ENCODE measurements around the gene RHBDD1. TPM values are rescaled to one million over a fixed set of nuclear protein-coding genes. Genes with fewer than 3 reads are reported as not detected.
"Not testable (repeated sequence)": the region's sequence is repeated elsewhere in the genome, so short reads cannot be mapped to it uniquely, and the experiment has no call there.

The RHBDD1 gene
- total and polyA plus RNA-seq, 2 donors (not counting 1 experiment from before 2014, with no cell fraction given), result 21.2 to 128 TPM

GRCh38 chr2:226831266-226831665, 4.6 kb upstream of the RHBDD1 start:
- Mint-ChIP-seq H3K4me3 (no peak overlapping the region), H3K4me1 (peaks cover 21% of the 10 kb centered on the region), H3K9me3 (ENCODE audit: insufficient read depth) (no peaks in the 10 kb centered on the region), H3K27ac (no peak overlapping the region), H3K27me3 (no peaks in the 10 kb centered on the region)
- CTCF ChIA-PET, result no interaction called here
- no peak for ATAC-seq (ENCODE audit: low read depth)
- peaks cover 0 to 5% (median 0%) of the 10 kb centered on the region in 3 donors for H3K9me3 ChIP-seq (ENCODE audit: control extremely low read depth in 1 of 3, control insufficient read depth in 2 of 3, insufficient read depth in 1 of 3, low read length in 2 of 3)
- no peak overlapping the region for H3K4me3 ChIP-seq (ENCODE audit: control extremely low read depth in 1 of 5, extremely low read depth in 1 of 5, insufficient read depth in 1 of 5, low read depth in 2 of 5, low read length in 4 of 5)
- peaks cover 23% of the 10 kb centered on the region for H3K79me2 ChIP-seq (ENCODE audit: control insufficient read depth, insufficient read depth, low read length)
- no peak for DNase-seq
- intact Hi-C loops (cut with micrococcal nuclease), result no loop called here
- H3K4me1 ChIP-seq (ENCODE audit: control insufficient read depth in 2 of 2, insufficient read depth in 2 of 2, low read length in 2 of 2), result peaks cover 15% of the 10 kb centered on the region in 2 donors
- WGBS (ENCODE audit: insufficient coverage), result 100% methylated on average over 1 of the region's 4 CpGs
- H3K27ac ChIP-seq (ENCODE audit: low read length in 2 of 2), result no peak overlapping the region
- no peaks in the 10 kb centered on the region for H3K27me3 ChIP-seq (replicated peaks in 1 of 4; ENCODE audit: control extremely low read depth in 1 of 4, control insufficient read depth in 3 of 4, insufficient read depth in 4 of 4, low read length in 3 of 4)
- TF ChIP-seq EZH2 (IDR thresholded peaks at IDR 0.05; ENCODE audit: borderline replicate concordance, insufficient read depth, low read depth, low read length, poor library complexity, severe bottlenecking), result no peak
- TF ChIP-seq, protein P1, sequence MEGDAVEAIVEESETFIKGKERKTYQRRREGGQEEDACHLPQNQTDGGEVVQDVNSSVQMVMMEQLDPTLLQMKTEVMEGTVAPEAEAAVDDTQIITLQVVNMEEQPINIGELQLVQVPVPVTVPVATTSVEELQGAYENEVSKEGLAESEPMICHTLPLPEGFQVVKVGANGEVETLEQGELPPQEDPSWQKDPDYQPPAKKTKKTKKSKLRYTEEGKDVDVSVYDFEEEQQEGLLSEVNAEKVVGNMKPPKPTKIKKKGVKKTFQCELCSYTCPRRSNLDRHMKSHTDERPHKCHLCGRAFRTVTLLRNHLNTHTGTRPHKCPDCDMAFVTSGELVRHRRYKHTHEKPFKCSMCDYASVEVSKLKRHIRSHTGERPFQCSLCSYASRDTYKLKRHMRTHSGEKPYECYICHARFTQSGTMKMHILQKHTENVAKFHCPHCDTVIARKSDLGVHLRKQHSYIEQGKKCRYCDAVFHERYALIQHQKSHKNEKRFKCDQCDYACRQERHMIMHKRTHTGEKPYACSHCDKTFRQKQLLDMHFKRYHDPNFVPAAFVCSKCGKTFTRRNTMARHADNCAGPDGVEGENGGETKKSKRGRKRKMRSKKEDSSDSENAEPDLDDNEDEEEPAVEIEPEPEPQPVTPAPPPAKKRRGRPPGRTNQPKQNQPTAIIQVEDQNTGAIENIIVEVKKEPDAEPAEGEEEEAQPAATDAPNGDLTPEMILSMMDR (IDR thresholded peaks at IDR 0.05), result no peak
- POLR2A ChIA-PET, result no interaction called here
- H3K36me3 ChIP-seq (replicated peaks in 1 of 2; ENCODE audit: control extremely low read depth in 1 of 2, control insufficient read depth in 1 of 2, extremely low read depth in 1 of 2, insufficient read depth in 2 of 2, low read length in 1 of 2), result no peaks in the 10 kb centered on the region
- H3K9ac ChIP-seq (ENCODE audit: low read length), result no peak overlapping the region
- no peak overlapping the region for H3K4me2 ChIP-seq (replicated peaks; ENCODE audit: low read depth, low read length, poor library complexity, severe bottlenecking)
- no peak overlapping the region for H2AFZ ChIP-seq (ENCODE audit: insufficient read depth, low read depth, low read length, poor library complexity, severe bottlenecking)
- H4K20me1 ChIP-seq (ENCODE audit: control insufficient read depth, insufficient read depth, low read length, poor library complexity, severe bottlenecking), result peaks cover 9% of the 10 kb centered on the region

DNA sequence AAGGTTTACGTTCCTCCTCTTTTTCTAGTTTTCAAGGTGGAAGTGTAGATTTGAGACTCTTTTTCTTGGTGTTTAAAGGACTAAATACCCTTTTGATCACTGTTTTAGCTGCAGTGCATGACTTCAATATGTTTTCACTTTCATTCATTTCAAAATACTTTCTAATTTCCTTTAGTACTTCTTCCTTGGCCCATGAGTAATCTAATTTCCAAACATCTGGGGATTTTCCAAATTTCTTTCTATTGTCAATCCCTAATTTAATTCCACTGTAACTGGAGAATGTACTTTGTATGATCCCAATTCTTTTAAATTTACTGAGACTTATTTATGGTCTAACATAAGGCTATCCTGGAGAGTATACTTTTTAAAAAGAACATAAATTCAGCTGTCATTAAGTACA, 3.8 kb upstream of the RHBDD1 start:
- Histone ChIP-seq H3K4me2 (replicated peaks; ENCODE audit: low read depth, low read length, poor library complexity, severe bottlenecking) (no peak overlapping the region), H3K4me3 (ENCODE audit: control extremely low read depth in 1 of 5, extremely low read depth in 1 of 5, insufficient read depth in 1 of 5, low read depth in 2 of 5, low read length in 4 of 5) (no peak overlapping the region), H3K9ac (ENCODE audit: low read length) (no peak overlapping the region), H3K9me3 (ENCODE audit: control extremely low read depth in 1 of 3, control insufficient read depth in 2 of 3, insufficient read depth in 1 of 3, low read length in 2 of 3) (peaks cover 0 to 5% (median 0%) of the 10 kb centered on the region in 3 donors), H3K4me1 (ENCODE audit: control insufficient read depth in 2 of 2, insufficient read depth in 2 of 2, low read length in 2 of 2) (peaks cover 20% of the 10 kb centered on the region in 2 donors), H3K79me2 (ENCODE audit: control insufficient read depth, insufficient read depth, low read length) (peaks cover 23% of the 10 kb centered on the region), H3K27me3 (replicated peaks in 1 of 4; ENCODE audit: control extremely low read depth in 1 of 4, control insufficient read depth in 3 of 4, insufficient read depth in 4 of 4, low read length in 3 of 4) (no peaks in the 10 kb centered on the region), H3K27ac (ENCODE audit: low read length in 2 of 2) (no peak overlapping the region), H3K36me3 (replicated peaks in 1 of 2; ENCODE audit: control extremely low read depth in 1 of 2, control insufficient read depth in 1 of 2, extremely low read depth in 1 of 2, insufficient read depth in 2 of 2, low read length in 1 of 2) (no peaks in the 10 kb centered on the region), H2AFZ (ENCODE audit: insufficient read depth, low read depth, low read length, poor library complexity, severe bottlenecking) (no peak overlapping the region), H4K20me1 (ENCODE audit: control insufficient read depth, insufficient read depth, low read length, poor library complexity, severe bottlenecking) (peaks cover 9% of the 10 kb centered on the region)
- DNase-seq (no peak), ATAC-seq (ENCODE audit: low read depth) (no peak)
- POLR2A ChIA-PET, result no interaction called here
- no peaks in the 10 kb centered on the region for H3K9me3 Mint-ChIP-seq (ENCODE audit: insufficient read depth)
- no peak for TF ChIP-seq EZH2 (IDR thresholded peaks at IDR 0.05; ENCODE audit: borderline replicate concordance, insufficient read depth, low read depth, low read length, poor library complexity, severe bottlenecking)
- TF ChIP-seq, protein P1 (IDR thresholded peaks at IDR 0.05), result no peak
- CTCF ChIA-PET, result no interaction called here
- no peaks in the 10 kb centered on the region for H3K27me3 Mint-ChIP-seq
- WGBS (ENCODE audit: insufficient coverage), result no CpG with 5 or more reads among the region's 1 CpG
- H3K27ac Mint-ChIP-seq, result no peak overlapping the region
- H3K4me1 Mint-ChIP-seq, result peaks cover 24% of the 10 kb centered on the region
- intact Hi-C loops (cut with micrococcal nuclease), result no loop called here
- H3K4me3 Mint-ChIP-seq, result no peak overlapping the region

DNA sequence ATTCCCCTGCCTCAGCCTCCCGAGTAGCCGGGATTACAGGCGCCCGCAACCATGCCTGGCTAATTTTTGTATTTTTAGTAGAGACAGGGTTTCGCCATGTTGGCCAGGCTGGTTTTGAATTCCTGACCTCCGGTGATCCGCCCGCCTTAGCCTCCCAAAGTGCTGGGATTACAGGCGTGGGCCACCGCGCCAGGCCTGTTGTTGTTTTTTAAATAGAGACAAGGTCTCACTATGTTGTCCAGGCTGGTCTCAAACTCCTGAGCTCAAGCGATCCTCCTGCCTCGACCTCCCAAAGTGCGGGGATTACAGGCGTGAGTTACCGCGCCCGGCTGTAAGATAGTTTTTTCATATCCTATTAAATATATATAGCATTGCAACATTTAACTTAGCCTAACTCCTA, 974 bp upstream of the RHBDD1 start:
- not testable (repeated sequence) for H3K27me3 Mint-ChIP-seq; H3K9me3 Mint-ChIP-seq (ENCODE audit: insufficient read depth); H4K20me1 ChIP-seq (ENCODE audit: control insufficient read depth, insufficient read depth, low read length, poor library complexity, severe bottlenecking); H3K9me3 ChIP-seq (ENCODE audit: control extremely low read depth in 1 of 3, control insufficient read depth in 2 of 3, insufficient read depth in 1 of 3, low read length in 2 of 3); ATAC-seq (ENCODE audit: low read depth); H3K36me3 ChIP-seq (replicated peaks in 1 of 2; ENCODE audit: control extremely low read depth in 1 of 2, control insufficient read depth in 1 of 2, extremely low read depth in 1 of 2, insufficient read depth in 2 of 2, low read length in 1 of 2); H2AFZ ChIP-seq (ENCODE audit: insufficient read depth, low read depth, low read length, poor library complexity, severe bottlenecking); DNase-seq; H3K27me3 ChIP-seq (replicated peaks in 1 of 4; ENCODE audit: control extremely low read depth in 1 of 4, control insufficient read depth in 3 of 4, insufficient read depth in 4 of 4, low read length in 3 of 4)
- CTCF ChIA-PET, result interaction anchor here (0.7 to 3.1 kb wide), 10 partner anchors 9 to 150 kb away, joined by 3 to 13 read pairs (median 6); partner anchors contain the start of gene IRS1
- intact Hi-C loops (cut with micrococcal nuclease), result loop anchor here (1.0 to 5.0 kb wide), 4 partner anchors 8 to 150 kb away; no protein-coding TSS in a partner anchor
- peak overlapping the region; percentile 87 for H3K4me2 ChIP-seq (replicated peaks; ENCODE audit: low read depth, low read length, poor library complexity, severe bottlenecking)
- POLR2A ChIA-PET, result interaction anchor here (0.9 to 2.5 kb wide), 4 partner anchors 9 to 149 kb away, joined by 3 to 16 read pairs (median 7); partner anchors contain the start of gene IRS1
- Mint-ChIP-seq H3K27ac (peak overlapping the region; percentile 61), H3K4me3 (peak overlapping the region; percentile 98), H3K4me1 (peaks cover 48% of the 10 kb centered on the region)
- H3K79me2 ChIP-seq (ENCODE audit: control insufficient read depth, insufficient read depth, low read length), result peaks cover 48% of the 10 kb centered on the region
- peak overlapping the region in 1 of 2 donors; percentile 99 for H3K27ac ChIP-seq (ENCODE audit: low read length in 2 of 2)
- peak overlapping the region; percentile 98 for H3K9ac ChIP-seq (ENCODE audit: low read length)
- WGBS (ENCODE audit: insufficient coverage), result 89% methylated on average over 11 of the region's 18 CpGs
- H3K4me1 ChIP-seq (ENCODE audit: control insufficient read depth in 2 of 2, insufficient read depth in 2 of 2, low read length in 2 of 2), result peaks cover 40 to 45% of the 10 kb centered on the region in 2 donors
- H3K4me3 ChIP-seq (ENCODE audit: control extremely low read depth in 1 of 5, extremely low read depth in 1 of 5, insufficient read depth in 1 of 5, low read depth in 2 of 5, low read length in 4 of 5), result peak overlapping the region; percentile 48 to 85 (median 77)
